MM.1S (cell line): ENCODE data around the gene POTEB3.
"Not testable (repeated sequence)": the region's sequence is repeated elsewhere in the genome, so short reads cannot be mapped to it uniquely, and the experiment has no call there.

ENCODE experiments used
- DNase-seq: peaks from one replicate; pipeline ENCODE4 v3.0.0-alpha.2; 2015
- H2AFZ ChIP-seq: fragments of 300-600 bp; sonication (generic); 2 replicates; pipeline ENCODE4 v1.6.0; 2016; ENCODE audit warnings: antibody characterized with exemption, low read length
- H3F3A ChIP-seq: fragments of 300-600 bp; sonication (generic); 2 replicates; pipeline ENCODE4 v1.6.1; 2016; ENCODE audit warnings: mild to moderate bottlenecking, antibody characterized with exemption, low read length, moderate library complexity, mixed read lengths; ENCODE audit not compliant: insufficient read depth
- H3K27ac ChIP-seq: fragments of 300-600 bp; sonication (generic); 2 replicates; pipeline ENCODE4 v1.5.1; 2016; ENCODE audit warnings: mild to moderate bottlenecking, low read length
- H3K27me3 ChIP-seq: fragments of 300-600 bp; sonication (generic); replicated peaks from 2 replicates; pipeline ENCODE4 v1.6.0; 2016; ENCODE audit warnings: low read length; ENCODE audit not compliant: insufficient read depth
- H3K36me3 ChIP-seq: fragments of 300-600 bp; sonication (generic); replicated peaks from 2 replicates; pipeline ENCODE4 v1.6.1; 2016; ENCODE audit warnings: mild to moderate bottlenecking, low read length, mixed read lengths; ENCODE audit not compliant: insufficient read depth
- H3K4me1 ChIP-seq: fragments of 300-600 bp; sonication (generic); 2 replicates; pipeline ENCODE4 v1.6.1; 2016; ENCODE audit warnings: low read length, mixed read lengths
- H3K4me2 ChIP-seq: fragments of 300-600 bp; sonication (generic); 2 replicates; pipeline ENCODE4 v1.6.0; 2016; ENCODE audit warnings: low read depth, low read length
- H3K4me3 ChIP-seq: fragments of 300-600 bp; sonication (generic); 2 replicates; pipeline ENCODE4 v1.5.1; 2016; ENCODE audit warnings: low read length, mixed read lengths
- H3K79me2 ChIP-seq: fragments of 300-600 bp; sonication (generic); 2 replicates; pipeline ENCODE4 v1.6.1; 2016; ENCODE audit warnings: mixed run types, low read length, mixed read lengths
- H3K9ac ChIP-seq: fragments of 300-600 bp; sonication (generic); 2 replicates; pipeline ENCODE4 v1.6.1; 2016; ENCODE audit warnings: low read length, mixed read lengths
- H3K9me2 ChIP-seq: fragments of 300-600 bp; sonication (generic); replicated peaks from 2 replicates; pipeline ENCODE4 v1.6.1; 2016; ENCODE audit warnings: mild to moderate bottlenecking, low read length, mixed read lengths; ENCODE audit not compliant: insufficient read depth
- H3K9me3 ChIP-seq: fragments of 300-600 bp; sonication (generic); replicated peaks from 2 replicates; pipeline ENCODE4 v1.6.1; 2016; ENCODE audit warnings: mild to moderate bottlenecking, low read length, mixed read lengths; ENCODE audit not compliant: insufficient read depth
- H4K20me1 ChIP-seq: fragments of 300-600 bp; sonication (generic); 2 replicates; pipeline ENCODE4 v1.6.1; 2016; ENCODE audit warnings: mild to moderate bottlenecking, low read length, moderate library complexity, mixed read lengths; ENCODE audit not compliant: insufficient read depth

POTEB3 gene

GRCh38 chr15:21397656-21398055 is 42.6 kb downstream of the POTEB3 start:
- not testable (repeated sequence) for H4K20me1 ChIP-seq, H3F3A ChIP-seq, H3K36me3 ChIP-seq, DNase-seq, H3K4me1 ChIP-seq, H3K27me3 ChIP-seq, H3K4me3 ChIP-seq, H3K4me2 ChIP-seq, H3K79me2 ChIP-seq, H3K27ac ChIP-seq, H3K9me2 ChIP-seq, H3K9me3 ChIP-seq, H2AFZ ChIP-seq, H3K9ac ChIP-seq

- DNase-seq, H3K9me2 ChIP-seq, H2AFZ ChIP-seq, H3K4me2 ChIP-seq, H3K79me2 ChIP-seq, H3K27me3 ChIP-seq, H3K9me3 ChIP-seq, H4K20me1 ChIP-seq, H3K4me1 ChIP-seq, H3K9ac ChIP-seq, H3K36me3 ChIP-seq, H3K4me3 ChIP-seq, H3F3A ChIP-seq, H3K27ac ChIP-seq: not testable (repeated sequence)
Measured at GRCh38 chr15:21397186-21397585, 43.1 kb downstream of the POTEB3 start.

GRCh38 chr15:21385961-21386360 is 54.3 kb downstream of the POTEB3 start:
- not testable (repeated sequence) for H3K4me3 ChIP-seq, H3K36me3 ChIP-seq, H3K4me1 ChIP-seq, H3K4me2 ChIP-seq, H3K9me2 ChIP-seq, H4K20me1 ChIP-seq, H3K79me2 ChIP-seq, H2AFZ ChIP-seq, H3K9ac ChIP-seq, H3F3A ChIP-seq, DNase-seq, H3K9me3 ChIP-seq, H3K27ac ChIP-seq, H3K27me3 ChIP-seq

GRCh38 chr15:21383866-21384485 is 56.3 kb downstream of the POTEB3 start:
- not testable (repeated sequence) for H3K27me3 ChIP-seq, H3K4me3 ChIP-seq, H3K4me1 ChIP-seq, H2AFZ ChIP-seq, H3F3A ChIP-seq, H3K36me3 ChIP-seq, H3K27ac ChIP-seq, H3K9me2 ChIP-seq, H3K79me2 ChIP-seq, H3K9me3 ChIP-seq, H3K9ac ChIP-seq, DNase-seq, H3K4me2 ChIP-seq, H4K20me1 ChIP-seq

- H3K4me1 ChIP-seq, H3K27ac ChIP-seq, H4K20me1 ChIP-seq, H3K4me2 ChIP-seq, H3K79me2 ChIP-seq, H2AFZ ChIP-seq, H3K4me3 ChIP-seq, H3F3A ChIP-seq, DNase-seq, H3K27me3 ChIP-seq, H3K9ac ChIP-seq, H3K9me2 ChIP-seq, H3K36me3 ChIP-seq, H3K9me3 ChIP-seq: not testable (repeated sequence)
Measured at GRCh38 chr15:21373682-21374081, 66.6 kb downstream of the POTEB3 start.

GRCh38 chr15:21369177-21369576 is 71.1 kb downstream of the POTEB3 start:
- not testable (repeated sequence) for H3K27ac ChIP-seq, H3K9me3 ChIP-seq, DNase-seq, H3K4me1 ChIP-seq, H2AFZ ChIP-seq, H3K4me3 ChIP-seq, H3K9me2 ChIP-seq, H4K20me1 ChIP-seq, H3K79me2 ChIP-seq, H3K4me2 ChIP-seq, H3F3A ChIP-seq, H3K27me3 ChIP-seq, H3K36me3 ChIP-seq, H3K9ac ChIP-seq

- not testable (repeated sequence) for H3K9me2 ChIP-seq, H3K27ac ChIP-seq, H3F3A ChIP-seq, H3K9me3 ChIP-seq, H2AFZ ChIP-seq, H3K9ac ChIP-seq, H3K4me1 ChIP-seq, H3K4me2 ChIP-seq, H3K36me3 ChIP-seq, H3K4me3 ChIP-seq, H4K20me1 ChIP-seq, H3K27me3 ChIP-seq, H3K79me2 ChIP-seq, DNase-seq
Measured at GRCh38 chr15:21368625-21369024, 71.7 kb downstream of the POTEB3 start.
